Measurements from ENCODE around the gene HES3. TPM values are rescaled to one million over a fixed set of nuclear protein-coding genes. Genes with fewer than 3 reads are reported as not detected.

Gene HES3
- total RNA-seq, 4 donors from 2014 or later = not detected

DNA sequence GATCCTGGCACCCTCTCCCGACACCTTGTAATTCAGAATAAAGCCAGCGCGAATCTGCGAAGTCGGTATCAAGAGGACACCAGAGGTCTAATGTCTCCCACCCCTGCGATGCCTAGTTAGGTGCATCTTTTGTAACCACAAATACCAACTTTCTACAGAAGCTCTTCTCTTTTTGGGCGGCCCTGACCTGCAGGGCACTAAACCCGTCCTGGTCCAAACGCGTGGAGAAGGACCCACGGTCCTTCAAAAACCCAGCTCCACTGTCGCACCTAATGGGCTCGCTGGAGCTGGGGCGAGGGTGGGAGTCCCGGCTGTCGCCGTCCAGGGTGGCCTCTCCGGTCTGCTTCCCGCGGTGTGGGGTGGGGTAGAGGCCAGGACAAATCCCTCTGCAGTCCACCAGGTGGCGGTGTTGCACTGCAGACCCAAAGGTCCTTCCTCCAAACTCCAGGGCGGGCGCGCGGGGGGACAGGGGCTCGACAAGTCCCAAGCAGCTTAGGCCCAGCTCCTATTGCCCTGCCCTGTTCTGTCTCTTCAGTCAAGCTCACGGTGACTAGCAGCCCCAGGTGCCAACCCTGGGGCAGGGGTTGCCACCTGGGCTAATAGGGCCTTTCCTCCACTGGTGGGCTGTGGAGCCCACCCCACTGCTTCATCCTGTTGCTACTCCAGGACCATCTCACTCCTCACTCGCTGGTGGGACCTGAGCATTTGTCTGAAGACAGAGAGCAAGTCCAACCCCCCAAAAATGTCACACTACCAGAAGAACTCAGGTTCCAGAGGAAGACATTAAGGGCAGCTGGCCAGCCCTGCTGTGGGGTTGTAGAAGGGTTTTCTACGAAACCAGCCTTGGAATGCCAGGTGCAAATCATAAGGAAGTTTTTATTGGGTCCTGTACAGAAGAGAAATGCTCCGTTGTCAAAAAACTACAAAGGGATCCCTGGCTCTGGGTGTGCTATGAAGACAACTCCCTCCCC lies 2.8 kb downstream of the HES3 start:
- Histone ChIP-seq H3K4me3 (no peak overlapping the region), H3K27ac (no peak overlapping the region), H3K4me1 (peaks cover 0 to 15% of the 10 kb centered on the region in 2 donors), H3K27me3 (peaks cover 27 to 28% of the 10 kb centered on the region in 2 donors), H3K9me3 (no peaks in the 10 kb centered on the region), H3K36me3 (no peaks in the 10 kb centered on the region)
- intact Hi-C loops (cut with DNase I; ENCODE audit: low total_unique reads) = loop anchor here (5.0 kb wide), 3 partner anchors 101 to 191 kb away; no protein-coding TSS in a partner anchor
- DNase-seq = peak; percentile 79 to 82
- peak in 1 of 2 donors; percentile 13 for TF ChIP-seq POLR2A (IDR thresholded peaks at IDR 0.05)
- TF ChIP-seq, protein P1, sequence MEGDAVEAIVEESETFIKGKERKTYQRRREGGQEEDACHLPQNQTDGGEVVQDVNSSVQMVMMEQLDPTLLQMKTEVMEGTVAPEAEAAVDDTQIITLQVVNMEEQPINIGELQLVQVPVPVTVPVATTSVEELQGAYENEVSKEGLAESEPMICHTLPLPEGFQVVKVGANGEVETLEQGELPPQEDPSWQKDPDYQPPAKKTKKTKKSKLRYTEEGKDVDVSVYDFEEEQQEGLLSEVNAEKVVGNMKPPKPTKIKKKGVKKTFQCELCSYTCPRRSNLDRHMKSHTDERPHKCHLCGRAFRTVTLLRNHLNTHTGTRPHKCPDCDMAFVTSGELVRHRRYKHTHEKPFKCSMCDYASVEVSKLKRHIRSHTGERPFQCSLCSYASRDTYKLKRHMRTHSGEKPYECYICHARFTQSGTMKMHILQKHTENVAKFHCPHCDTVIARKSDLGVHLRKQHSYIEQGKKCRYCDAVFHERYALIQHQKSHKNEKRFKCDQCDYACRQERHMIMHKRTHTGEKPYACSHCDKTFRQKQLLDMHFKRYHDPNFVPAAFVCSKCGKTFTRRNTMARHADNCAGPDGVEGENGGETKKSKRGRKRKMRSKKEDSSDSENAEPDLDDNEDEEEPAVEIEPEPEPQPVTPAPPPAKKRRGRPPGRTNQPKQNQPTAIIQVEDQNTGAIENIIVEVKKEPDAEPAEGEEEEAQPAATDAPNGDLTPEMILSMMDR (IDR thresholded peaks at IDR 0.05) = peak; percentile 92 to 98 (median 96)

DNA sequence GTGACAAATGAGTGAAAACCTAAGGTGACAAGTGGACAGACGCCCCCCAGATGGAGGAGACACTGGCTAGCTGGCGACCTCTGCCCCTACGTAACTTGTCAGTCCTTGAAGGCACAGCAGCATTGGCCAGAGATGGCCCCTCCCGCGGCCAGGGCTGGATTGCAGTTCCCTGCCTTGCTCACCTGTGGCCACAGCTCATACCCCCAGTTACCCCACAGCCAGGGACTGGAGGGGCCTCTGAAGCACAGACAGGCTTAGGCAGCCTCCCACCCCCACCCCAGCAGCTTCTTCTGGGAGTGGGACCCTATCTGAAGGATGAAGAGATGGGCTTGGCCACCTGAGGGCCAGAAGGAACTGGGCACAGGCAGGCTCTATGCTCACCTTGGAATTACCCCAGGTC lies 3.7 kb downstream of the HES3 start:
- TF ChIP-seq, protein P1 (IDR thresholded peaks at IDR 0.05) = no peak
- no peak for TF ChIP-seq POLR2A (IDR thresholded peaks at IDR 0.05)
- no peak overlapping the region for H3K4me3 ChIP-seq
- peaks cover 0 to 7% of the 10 kb centered on the region in 2 donors for H3K4me1 ChIP-seq
- DNase-seq = no peak
- no peaks in the 10 kb centered on the region for H3K36me3 ChIP-seq
- H3K27ac ChIP-seq = no peak overlapping the region
- H3K27me3 ChIP-seq = peaks cover 23 to 25% of the 10 kb centered on the region in 2 donors
- no peaks in the 10 kb centered on the region for H3K9me3 ChIP-seq
- intact Hi-C loops (cut with DNase I; ENCODE audit: low total_unique reads) = loop anchor here (5.0 kb wide), 3 partner anchors 100 to 190 kb away; no protein-coding TSS in a partner anchor

DNA sequence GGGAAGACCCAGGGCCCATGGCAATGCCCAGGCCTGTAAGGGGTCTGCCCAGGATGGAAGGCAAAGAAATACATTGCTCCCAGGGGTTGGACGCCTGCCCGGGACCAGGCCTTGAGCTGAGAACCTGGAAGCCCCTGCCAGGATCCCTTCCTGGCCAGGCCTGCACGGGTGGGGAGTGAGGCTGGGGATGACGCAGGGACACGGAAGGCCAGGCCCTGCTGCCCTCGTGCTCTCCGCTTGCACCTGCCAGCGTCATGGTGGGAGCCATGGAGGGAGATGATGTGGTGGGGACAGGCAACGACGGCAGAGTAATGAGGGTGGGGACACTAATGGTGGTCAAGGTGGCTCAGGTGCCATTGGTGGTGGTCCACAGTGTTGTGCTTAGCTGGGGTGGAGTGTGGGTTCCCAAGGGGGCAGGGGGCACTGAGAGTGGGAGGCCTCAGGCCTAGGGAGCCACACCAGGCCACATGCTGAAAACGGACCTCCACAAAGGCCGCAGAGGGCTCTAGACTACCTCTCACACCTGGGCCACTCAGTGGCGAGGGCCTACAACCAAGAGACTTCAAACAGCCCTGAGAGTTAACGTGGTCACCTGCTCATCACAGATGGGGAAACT lies 4.3 kb downstream of the HES3 start:
- intact Hi-C loops (cut with DNase I; ENCODE audit: low total_unique reads) = loop anchor here (5.0 kb wide), 3 partner anchors 99 to 189 kb away; no protein-coding TSS in a partner anchor
- no peaks in the 10 kb centered on the region for H3K9me3 ChIP-seq
- peaks cover 0 to 6% of the 10 kb centered on the region in 2 donors for H3K4me1 ChIP-seq
- no peak overlapping the region for H3K4me3 ChIP-seq
- TF ChIP-seq, protein P1 (IDR thresholded peaks at IDR 0.05) = no peak
- TF ChIP-seq POLR2A (IDR thresholded peaks at IDR 0.05) = no peak
- DNase-seq = no peak
- H3K27ac ChIP-seq = no peak overlapping the region
- no peaks in the 10 kb centered on the region for H3K36me3 ChIP-seq
- peaks cover 20 to 23% of the 10 kb centered on the region in 2 donors for H3K27me3 ChIP-seq

DNA sequence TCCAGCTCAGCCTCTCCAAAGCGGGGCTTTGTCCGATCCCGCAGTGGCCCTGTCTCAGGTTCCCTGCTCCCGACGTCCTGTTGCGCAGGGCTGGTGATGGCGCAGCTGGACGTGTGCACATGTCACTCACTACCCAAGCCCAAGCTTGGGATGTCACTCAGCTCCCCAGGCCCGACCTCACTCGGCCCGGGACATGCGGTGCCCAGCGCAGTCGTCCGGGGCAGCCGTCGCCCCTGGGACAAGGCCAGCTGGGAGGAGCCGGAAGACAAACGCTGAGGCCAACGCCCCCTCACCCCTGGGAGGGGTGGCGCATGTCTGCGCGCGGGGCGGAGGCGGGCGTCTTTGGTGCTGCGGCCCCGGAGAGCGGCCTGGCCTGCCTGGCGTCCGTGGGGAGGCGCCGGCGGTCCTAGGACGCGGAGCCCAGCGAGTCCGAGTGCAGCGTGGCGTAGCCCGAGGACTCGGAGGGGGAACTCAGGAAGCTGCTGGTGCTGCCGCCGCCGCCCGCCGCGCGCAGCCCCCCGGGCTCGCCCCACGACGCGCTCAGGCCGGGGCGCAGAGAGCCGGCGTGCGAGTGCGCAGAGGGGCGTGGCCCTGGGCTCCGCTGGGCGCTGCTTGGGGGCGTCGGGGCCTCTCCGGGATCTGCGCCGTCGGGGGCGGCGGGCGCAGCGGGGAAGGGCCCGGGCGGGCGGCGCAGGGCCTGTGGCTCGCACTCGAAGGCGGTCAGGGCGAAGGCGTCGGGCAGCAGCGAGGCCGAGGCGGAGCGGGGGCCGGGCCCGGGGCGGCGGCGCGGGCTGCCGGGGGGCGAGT lies 5.2 kb downstream of the HES3 start:
- Histone ChIP-seq H3K27ac (no peak overlapping the region), H3K4me1 (peaks cover 0 to 6% of the 10 kb centered on the region in 2 donors), H3K36me3 (no peaks in the 10 kb centered on the region), H3K4me3 (no peak overlapping the region), H3K27me3 (peaks cover 12 to 16% of the 10 kb centered on the region in 2 donors), H3K9me3 (no peaks in the 10 kb centered on the region)
- DNase-seq = no peak
- intact Hi-C loops (cut with DNase I; ENCODE audit: low total_unique reads) = loop anchor here (5.0 kb wide), 3 partner anchors 98 to 188 kb away; no protein-coding TSS in a partner anchor
- TF ChIP-seq POLR2A (IDR thresholded peaks at IDR 0.05) = no peak
- TF ChIP-seq, protein P1 (IDR thresholded peaks at IDR 0.05) = no peak

Data from uterus (tissue), 4 donors.